ENCODE measurements around the gene TRPM8.

DNA sequence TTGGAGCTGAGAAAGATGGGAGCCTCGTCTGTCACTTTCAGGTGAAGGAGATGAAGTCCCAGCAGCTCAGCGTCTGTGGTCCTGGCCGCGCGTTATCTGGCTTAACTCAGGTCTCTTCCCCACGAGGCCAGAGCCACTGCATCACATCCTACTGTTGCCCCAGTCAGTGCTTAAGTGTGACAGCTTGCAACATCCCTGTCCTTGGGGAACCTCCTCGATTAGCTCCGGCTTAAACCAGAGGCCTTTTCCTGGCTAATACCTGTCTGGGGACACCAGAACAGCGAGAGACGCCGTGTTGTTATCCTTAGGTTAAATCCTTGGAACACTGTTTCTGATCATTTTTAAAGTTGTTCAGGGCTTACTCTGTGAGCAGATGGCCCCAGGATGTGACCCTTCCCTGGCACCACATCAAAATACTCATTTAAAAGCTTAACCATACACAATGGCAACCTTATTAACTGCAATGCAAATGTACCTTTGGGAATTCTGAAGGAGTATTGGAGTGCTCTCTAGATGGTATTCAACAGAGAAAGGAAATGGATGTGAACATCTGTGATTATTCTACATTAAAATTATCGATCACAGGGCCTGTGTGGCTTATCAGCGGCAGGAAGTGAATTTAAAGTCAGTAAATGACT lies 72.2 kb downstream of the TRPM8 start:
- TF ChIP-seq, protein P1, sequence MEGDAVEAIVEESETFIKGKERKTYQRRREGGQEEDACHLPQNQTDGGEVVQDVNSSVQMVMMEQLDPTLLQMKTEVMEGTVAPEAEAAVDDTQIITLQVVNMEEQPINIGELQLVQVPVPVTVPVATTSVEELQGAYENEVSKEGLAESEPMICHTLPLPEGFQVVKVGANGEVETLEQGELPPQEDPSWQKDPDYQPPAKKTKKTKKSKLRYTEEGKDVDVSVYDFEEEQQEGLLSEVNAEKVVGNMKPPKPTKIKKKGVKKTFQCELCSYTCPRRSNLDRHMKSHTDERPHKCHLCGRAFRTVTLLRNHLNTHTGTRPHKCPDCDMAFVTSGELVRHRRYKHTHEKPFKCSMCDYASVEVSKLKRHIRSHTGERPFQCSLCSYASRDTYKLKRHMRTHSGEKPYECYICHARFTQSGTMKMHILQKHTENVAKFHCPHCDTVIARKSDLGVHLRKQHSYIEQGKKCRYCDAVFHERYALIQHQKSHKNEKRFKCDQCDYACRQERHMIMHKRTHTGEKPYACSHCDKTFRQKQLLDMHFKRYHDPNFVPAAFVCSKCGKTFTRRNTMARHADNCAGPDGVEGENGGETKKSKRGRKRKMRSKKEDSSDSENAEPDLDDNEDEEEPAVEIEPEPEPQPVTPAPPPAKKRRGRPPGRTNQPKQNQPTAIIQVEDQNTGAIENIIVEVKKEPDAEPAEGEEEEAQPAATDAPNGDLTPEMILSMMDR (IDR thresholded peaks at IDR 0.05), result no peak
- no peak for TF ChIP-seq POLR2A (IDR thresholded peaks at IDR 0.05)

Measured in prostate gland (tissue), 2 donors.